NCI-H2081 treated with DMSO at 0.1 percent for 48 hours (cell line): Measurements from ENCODE around the gene ERCC6L2.

Experiments
- DNase-seq: peaks from one replicate; lab custom pipeline; 2025; lab: John Stamatoyannopoulos, UW

Gene ERCC6L2

GRCh38 chr9:95862343-95862742 lies 13.1 kb upstream of the ERCC6L2 start:
- DNase-seq = no peak

GRCh38 chr9:95864852-95865580 lies 10.5 kb upstream of the ERCC6L2 start:
- no peak for DNase-seq

- DNase-seq = no peak
These were observed 5.1 kb upstream of the ERCC6L2 start for GRCh38 chr9:95870352-95870751.

GRCh38 chr9:95870906-95871305 lies 4.6 kb upstream of the ERCC6L2 start:
- no peak for DNase-seq

GRCh38 chr9:95874303-95874988 lies 1.0 kb upstream of the ERCC6L2 start:
- no peak for DNase-seq

- DNase-seq = no peak
These were observed 544 bp upstream of the ERCC6L2 start for GRCh38 chr9:95874989-95875304.

GRCh38 chr9:95876138-95876444 lies 600 bp downstream of the ERCC6L2 start:
- no peak for DNase-seq

- no peak for DNase-seq
These were observed 1.1 kb downstream of the ERCC6L2 start for GRCh38 chr9:95876595-95876994.

GRCh38 chr9:95877984-95878383 lies 2.5 kb downstream of the ERCC6L2 start:
- DNase-seq = no peak

- DNase-seq = no peak
These were observed 4.1 kb downstream of the ERCC6L2 start for GRCh38 chr9:95879591-95879990.

- no peak for DNase-seq
These were observed 4.7 kb downstream of the ERCC6L2 start for GRCh38 chr9:95880021-95880690.

GRCh38 chr9:95887926-95888497 lies 12.5 kb downstream of the ERCC6L2 start:
- no peak for DNase-seq

GRCh38 chr9:95890594-95890993 lies 15.1 kb downstream of the ERCC6L2 start:
- no peak for DNase-seq

GRCh38 chr9:95891067-95891671 lies 15.7 kb downstream of the ERCC6L2 start:
- no peak for DNase-seq

GRCh38 chr9:95892690-95893089 lies 17.2 kb downstream of the ERCC6L2 start:
- no peak for DNase-seq

GRCh38 chr9:95896580-95896979 lies 21.1 kb downstream of the ERCC6L2 start:
- no peak for DNase-seq

GRCh38 chr9:95901506-95901905 lies 26.0 kb downstream of the ERCC6L2 start:
- DNase-seq = no peak

GRCh38 chr9:95903398-95903797 lies 27.9 kb downstream of the ERCC6L2 start:
- DNase-seq = no peak

- DNase-seq = no peak
These were observed 32.3 kb downstream of the ERCC6L2 start for GRCh38 chr9:95907794-95908193.

- DNase-seq = no peak
These were observed 34.7 kb downstream of the ERCC6L2 start for GRCh38 chr9:95910023-95910707.

GRCh38 chr9:95910770-95911340 lies 35.4 kb downstream of the ERCC6L2 start:
- no peak for DNase-seq

GRCh38 chr9:95912773-95913172 lies 37.3 kb downstream of the ERCC6L2 start:
- DNase-seq = no peak
